CD4-positive, alpha-beta T cell treated with Interleukin-17A for 4 hours (primary cell): ENCODE results near the gene PLGRKT.
"Not testable (repeated sequence)": the region's sequence is repeated elsewhere in the genome, so short reads cannot be mapped to it uniquely, and the experiment has no call there.

Experiments
- DNase-seq: peaks from one replicate; pipeline ENCODE4 v3.0.0-alpha.2; 2020; ENCODE audit warnings: mixed read lengths

PLGRKT gene

DNA sequence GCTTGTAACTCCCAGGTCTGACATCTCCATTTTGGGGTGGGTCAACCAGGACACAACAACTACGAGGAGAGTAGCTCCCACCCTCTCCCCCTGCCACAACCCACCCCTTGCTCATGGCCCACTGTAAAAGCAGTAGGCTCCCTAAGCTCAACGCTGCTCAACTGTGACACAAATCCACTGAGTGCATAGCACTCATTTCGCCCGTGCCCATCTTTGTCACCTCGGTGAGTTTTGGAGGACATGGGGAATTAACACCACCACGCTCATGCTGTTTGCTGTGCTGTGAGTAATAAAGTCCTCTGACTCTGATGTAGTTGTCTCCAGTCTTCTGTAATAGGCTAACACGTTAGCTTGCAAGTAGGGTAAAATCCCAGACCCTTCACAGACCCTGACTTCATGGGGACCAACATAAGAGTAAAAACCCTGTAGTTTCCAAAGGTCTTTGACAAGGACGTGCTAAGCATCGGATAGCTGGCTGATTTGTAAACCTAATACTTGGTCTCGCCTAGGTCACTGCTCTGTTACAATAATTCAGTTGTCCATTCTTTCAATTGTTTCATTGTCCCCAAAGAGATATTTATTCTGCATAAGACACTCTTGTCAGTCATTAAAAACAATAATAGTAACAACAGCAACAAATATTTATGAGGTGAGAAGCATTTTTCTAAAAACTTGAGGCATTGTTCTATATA, 7.7 kb downstream of the PLGRKT start:
- DNase-seq = no peak

DNA sequence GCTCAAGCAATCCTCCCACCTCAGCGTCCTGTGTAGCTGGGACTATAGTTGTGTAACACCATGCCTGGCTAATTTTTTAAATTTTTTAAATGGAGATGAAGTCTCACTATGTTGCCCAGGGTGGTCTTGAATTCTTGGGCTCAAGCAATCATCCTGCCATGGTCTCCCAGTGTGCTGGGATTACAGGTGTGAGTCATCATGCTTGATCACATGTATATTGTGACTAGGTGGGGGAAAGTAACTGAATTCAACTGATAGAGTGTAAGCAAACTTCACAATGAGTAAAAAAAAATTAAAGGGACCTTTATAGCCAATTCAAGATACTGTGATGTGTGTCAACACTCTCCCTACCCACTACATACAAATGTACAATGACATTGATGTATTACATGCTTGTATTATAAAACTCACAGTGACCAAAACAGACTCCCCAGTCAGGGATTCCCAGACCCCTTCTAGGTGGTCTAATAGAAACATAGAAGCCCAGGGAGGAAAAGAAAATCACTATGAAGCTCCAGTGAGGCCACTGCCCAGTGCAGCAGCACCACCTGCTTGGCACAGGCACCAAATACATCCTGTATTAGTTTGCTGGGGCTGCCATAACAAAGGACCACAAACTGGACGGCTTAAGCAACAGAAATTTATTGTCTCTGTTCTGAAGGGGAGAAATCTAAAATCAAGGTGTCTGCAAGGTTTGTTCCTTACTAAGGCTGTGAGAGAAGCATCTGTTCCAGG, 8.8 kb downstream of the PLGRKT start:
- no peak for DNase-seq

DNA sequence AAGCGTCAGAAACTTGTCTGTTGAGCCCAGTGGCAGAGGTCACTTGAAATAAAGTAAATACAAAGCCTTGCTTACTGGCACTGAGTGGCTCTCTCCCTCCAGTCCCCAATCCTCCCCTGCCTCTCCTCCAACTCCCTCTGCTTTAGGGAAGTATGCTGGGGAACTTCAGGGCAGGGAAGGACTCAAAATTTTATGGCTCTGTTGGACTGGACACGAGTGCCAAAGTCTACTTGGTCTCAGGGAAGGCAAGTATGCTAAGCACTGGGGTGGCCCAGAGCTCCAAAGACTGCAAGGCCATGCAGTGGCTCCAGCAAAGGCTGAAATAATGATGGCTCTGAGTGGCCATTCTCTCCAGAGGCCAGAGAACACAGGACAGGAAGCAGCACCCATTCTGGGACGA, 9.6 kb downstream of the PLGRKT start:
- DNase-seq = no peak

DNA sequence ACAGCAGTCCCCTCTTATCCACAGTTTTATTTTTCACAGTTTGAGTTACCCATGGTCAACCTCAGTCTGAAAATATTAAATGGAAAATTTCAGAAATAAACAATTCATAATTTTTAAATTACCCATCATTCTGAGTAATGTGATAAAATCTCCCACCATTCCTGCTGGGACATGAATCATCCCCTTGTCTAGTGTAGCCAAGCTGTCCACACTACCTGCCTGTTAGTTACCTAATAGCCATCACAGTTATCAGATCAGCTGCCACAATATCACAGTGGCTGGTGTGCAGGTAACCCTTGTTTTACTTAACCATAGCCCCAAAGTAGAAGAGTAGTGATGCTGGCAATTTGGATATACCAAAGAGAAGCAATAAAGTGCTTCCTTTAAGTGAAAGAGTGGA, 10.7 kb downstream of the PLGRKT start:
- no peak for DNase-seq

DNA sequence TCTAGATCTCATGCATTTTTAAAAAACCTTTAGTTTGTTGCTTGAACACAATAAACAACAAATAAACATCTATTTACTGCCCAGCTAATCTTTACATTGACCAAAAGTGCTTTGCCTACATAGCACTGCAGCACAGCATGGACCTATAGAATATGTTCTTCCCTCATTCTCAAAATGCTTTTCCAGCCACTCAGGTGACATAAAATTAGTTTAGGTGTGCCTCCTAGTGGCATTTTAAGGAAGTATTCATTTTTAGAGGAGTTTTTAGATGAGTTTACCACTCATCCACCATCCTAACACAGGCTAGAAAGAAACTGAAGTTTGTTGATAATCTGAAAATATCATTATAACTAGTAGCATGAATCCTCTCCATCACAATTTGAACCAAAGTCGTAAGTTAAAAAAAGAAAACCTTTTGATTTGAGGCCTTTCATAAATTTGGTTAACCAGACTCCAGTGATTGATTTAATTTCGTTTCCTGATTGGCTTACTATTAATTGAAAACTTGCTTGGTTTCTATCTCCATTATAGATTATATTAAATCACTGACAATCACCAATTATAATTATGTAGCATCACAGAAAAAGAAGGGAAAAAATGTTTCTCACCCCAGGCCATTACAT, 12.6 kb downstream of the PLGRKT start:
- no peak for DNase-seq

DNA sequence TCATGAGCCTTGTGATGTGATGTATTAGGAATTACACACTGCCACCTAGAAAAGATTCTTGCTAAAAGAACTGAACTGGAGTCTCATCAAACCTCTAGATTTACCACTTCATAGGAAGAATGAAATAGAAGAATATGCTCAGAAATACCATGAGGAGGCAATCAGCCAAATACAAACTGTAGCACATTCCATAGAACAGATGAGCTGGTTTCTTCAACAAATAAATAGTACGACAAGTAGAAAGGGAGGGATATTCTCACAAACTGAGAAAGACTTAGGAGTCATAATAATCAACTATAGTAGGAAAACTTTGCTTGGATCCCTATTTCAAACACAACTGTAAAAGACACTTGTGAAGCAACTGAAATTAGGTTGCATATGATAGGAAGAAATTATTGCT, 15.4 kb downstream of the PLGRKT start:
- DNase-seq = no peak

DNA sequence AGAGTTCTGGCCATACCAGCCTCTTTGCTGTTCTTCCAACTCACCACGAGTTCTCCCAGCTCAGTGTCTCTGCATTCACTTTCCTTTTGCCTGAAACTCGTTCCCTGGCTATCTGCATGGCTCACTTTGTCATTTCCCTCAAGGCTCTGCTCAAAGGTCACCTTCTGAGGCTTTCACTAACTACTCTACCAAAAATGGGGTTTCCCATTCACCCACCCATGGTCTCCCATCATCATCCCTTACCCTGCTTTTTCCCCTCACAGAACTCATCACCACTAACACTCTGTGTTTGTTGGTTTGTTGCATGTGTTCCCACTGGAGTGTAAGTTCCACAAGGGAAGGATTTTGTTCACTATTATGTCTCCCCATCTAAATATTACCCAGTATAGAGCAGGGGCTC, 16.6 kb downstream of the PLGRKT start:
- DNase-seq = no peak

DNA sequence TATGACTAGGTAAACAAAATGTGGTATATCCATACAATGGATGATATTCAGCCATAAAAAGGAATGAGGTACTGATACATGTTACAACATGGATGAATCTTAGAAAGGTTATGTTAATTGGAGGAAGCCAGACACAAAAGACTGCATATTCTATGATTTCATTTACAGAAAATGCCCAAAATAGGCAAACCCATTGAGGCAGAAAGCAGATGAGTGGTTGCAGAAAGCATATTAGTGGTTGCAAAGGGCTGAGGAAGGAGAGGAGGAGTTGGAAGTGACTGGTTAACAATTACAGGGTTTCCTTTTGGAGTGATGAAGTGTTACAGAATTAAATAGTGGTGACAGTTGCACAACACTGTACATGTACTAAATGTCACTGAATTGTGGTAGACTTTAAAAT, 17.7 kb downstream of the PLGRKT start:
- no peak for DNase-seq

DNA sequence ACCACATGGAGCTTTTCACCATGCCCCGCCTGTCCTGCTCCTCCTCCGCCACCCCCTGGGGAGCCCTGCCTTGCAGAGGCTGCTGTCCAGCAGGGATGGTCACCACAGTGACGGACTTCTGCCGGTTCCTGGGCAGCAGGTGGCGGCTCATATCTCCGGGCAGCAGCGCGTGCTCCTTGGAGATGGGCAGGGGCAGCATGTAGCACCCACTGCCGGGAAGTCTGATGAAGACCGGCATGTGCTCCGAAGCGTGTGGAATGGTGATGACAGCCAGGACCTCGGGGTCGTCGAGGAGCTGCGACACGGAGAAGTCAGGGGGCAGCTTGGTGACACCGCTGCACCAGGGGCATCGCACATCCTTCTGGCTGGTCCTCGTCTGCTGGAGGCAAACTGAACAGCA, 19.2 kb downstream of the PLGRKT start:
- DNase-seq = no peak

DNA sequence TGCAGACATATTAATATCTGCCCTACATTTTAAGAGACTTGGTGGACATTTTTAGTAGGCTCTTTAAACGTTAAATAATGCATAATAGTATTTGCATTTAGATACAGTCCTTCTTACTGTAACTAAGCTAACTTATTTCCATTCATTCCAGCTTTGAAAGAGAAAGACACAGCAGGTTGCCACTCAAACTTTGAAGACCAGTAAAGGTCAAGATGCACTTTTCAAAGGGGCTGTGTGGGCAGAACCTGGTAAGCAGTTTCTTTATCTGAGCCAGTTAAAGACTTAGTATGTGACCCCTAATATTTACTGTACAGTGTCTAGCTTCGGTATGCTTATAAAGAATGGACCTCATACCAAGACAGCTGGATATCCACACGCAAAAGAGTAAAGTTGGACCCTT, 20.8 kb downstream of the PLGRKT start:
- no peak for DNase-seq

DNA sequence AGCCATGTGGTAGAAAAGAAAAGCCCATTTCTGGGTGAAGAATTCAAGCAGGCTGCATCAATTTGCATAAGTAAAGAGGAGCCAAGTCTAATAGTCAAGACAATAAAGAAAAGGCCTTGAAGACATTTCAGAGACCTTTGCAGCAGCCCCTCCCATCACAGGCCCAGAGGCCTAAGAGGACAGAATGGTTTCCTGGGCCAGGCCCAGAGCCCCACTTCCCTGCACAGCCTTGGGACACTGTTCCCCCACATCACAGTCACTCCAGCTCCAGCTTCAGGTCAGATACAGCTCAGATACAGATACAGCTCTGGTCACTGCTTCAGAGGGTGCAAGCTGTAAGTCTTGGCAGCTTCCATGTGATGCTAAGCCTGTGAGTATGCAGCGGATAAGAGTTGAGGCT, 29.1 kb downstream of the PLGRKT start:
- DNase-seq = no peak

DNA sequence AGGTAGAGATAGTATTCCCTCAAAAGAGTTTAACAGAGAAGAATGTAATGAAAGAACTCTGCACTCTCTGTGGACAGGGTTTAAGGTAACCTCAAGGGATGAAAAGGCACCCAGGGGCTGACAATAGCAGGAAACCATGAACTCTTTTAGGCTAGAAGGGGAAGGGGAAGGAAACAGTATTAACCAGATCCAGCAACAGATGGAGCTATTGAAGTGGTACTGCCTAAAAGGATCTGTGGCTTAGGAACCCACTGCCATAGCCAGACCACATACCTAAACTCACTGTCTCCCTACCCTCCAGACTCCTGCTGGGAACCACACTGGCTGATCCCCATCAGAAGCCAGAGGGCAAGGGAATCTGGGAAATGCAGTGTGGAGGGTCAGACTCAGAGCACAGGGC, 35.5 kb downstream of the PLGRKT start:
- no peak for DNase-seq

DNA sequence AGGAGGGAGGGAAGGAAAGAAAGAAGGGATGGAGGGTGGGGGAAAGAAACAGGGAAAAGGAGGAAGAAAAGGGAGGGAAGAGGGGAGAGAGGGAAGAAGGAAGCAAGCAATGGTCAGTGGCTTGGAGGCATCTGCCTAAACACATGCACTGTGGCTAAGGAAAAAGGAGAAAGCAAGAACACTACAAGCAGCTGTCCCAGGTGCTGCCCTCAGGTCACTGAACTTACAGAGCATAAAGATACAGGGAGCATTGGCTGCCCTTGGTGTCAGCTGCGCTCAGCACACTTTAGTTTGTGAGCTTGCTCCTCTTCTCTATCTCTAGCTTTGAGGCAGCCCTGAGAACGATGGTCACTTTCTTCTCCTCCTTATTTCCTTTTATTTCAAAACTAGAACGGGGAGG, 40.2 kb downstream of the PLGRKT start:
- DNase-seq = not testable (repeated sequence)

DNA sequence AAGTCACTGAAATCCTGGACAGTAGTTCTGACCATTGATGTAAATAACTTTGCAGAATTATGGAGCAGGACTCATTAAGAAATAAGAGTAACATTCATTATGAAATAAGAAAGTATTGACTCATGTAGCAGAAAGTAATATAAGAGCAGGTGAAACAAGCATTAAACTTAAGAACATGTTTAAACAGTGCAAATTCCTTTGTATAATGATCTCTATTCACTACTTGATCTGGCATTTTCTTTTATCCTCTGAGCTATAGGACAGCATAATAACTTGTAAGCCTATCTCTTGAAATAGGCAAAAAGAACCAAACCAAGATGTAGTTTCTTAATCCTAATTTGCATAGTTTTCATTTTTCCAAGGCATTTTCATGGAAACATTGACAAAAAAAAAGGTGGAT, 42.3 kb downstream of the PLGRKT start:
- DNase-seq = no peak

DNA sequence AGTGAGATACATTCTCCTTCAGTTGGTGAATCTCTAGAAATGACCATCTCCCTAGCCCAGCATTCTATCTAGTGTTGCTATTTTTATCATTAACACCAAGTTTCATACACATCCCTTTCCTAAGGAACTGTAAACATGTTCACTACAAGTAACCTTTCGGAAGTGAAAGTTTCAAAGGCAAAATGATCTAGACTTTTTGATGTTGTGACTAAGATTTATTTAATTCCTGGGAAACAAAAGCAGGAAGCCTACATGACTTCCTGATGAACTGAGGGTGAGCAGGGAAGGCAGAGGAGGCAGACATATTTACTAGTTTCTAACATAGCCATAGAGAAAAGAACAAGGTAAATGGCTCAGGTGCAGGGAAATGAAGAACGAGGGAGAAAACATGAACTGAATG, 43.7 kb downstream of the PLGRKT start:
- not testable (repeated sequence) for DNase-seq

DNA sequence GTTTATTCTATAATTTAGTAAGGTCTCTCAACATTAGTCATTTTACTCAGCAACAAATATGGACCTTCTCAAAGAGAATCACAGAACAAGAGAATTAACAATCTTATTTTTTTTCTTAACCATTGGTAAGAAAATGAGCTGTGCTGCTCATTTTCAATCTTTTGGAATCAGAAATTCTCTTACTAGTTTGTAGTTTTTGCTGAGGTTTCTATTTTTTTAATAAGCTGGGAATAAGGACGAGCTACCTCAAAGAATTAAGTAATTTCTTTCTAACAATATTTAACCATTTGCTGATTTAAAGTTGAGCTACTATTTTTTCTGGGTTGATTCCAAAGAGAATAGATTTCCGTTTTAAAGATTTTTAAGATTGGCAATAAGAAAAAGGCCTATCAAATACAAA, 44.2 kb downstream of the PLGRKT start:
- no peak for DNase-seq

DNA sequence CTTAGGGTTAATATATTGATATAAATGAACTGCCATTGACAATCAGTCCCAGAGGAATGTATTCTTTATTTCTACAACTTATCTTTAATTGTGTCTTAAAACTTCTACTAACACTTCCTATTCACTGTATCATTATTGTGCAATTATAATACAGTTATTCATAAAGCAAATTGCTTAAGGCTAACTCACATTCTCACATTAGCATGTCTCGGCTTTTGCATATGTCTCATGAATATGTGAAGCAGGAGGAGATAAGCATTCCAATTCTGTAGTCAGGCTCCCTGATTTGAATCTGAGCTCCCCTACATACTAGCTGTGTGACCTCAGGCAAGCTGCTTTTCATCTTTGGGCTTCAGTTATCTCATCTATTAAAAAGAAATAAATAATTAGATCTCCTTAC, 45.4 kb downstream of the PLGRKT start:
- DNase-seq = no peak

DNA sequence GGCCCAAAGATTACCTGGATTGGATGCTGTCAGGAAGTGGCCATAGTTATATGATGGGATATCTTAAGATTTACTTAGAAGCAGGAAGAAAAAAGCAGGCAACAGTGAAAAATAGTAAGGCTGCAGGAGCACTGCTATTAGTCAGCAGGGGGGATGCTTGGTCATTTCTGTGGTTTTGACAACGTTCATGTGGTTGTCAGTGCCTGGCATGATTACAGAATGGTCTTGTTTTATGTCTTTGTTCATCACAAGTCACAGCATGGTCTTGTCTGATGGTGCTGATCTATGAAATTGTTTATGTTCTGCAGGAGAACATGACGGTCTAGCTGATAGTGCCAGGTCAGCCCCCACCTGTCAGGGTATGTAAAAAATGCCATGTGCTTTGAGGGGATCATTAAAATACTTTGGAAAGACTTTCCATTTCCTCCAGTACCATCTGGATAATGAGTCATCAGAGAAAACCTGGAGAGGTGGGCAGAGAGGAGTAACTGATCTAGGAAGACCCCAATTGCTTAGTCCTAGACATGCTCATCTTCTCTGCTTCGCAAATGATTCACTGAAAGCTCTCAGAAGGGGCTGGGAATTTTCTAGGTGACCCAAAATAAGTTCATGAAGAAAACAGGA, 48.5 kb downstream of the PLGRKT start:
- no peak for DNase-seq

DNA sequence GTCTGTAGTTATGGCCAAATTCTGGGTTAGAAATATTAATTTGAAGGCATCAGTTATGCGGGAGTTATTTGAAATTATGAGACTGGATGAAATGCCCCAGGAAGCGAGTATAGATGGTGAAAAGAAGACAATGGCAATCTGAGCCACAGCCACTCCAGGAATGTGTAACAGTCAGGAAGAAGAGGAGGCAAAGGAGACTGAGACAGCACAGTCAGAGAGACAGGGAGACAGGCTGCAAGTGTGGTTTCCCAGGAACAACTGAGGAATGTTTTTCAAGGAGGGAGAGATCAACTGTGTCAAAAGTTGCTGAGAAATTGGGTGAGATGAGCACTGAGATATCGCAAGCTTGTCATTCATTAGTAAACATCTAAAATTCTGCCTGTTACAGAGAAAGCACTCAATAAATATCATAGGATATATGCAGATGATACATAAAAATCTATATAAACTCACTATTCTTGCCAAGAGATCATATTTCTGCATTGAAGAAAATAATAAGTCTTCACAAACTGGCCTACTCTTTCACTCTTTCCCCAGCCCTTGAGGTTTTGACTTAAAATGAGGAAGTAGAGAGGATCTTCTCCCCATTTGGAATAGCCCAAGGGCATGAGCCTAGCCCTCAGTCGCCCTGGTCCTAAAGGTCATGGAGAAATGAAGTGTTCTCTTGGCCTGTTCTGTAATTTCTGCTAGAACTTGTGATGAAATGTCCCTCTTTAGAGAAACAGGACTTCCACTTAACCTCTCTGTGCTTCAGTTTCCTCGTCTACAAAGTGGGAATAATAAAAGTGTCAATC, 49.5 kb downstream of the PLGRKT start:
- no peak for DNase-seq

DNA sequence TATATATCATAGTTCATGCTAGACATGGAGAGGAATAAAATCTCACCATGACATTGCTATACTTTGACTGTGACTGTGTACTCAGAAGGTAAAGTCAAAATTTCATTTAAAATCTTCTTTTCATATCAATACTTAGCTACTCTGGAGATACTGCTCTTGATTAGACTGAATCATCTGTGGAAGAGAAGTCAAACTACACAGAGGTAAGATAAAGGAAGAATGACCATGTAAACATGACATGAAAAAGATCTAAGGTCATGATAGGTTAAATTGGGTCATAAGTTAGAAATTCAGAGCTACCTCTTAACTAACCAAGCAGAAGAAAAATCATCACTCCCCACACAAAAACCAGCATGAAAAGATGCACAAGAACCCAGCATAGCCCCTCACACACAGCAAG, 53.3 kb downstream of the PLGRKT start:
- no peak for DNase-seq

DNA sequence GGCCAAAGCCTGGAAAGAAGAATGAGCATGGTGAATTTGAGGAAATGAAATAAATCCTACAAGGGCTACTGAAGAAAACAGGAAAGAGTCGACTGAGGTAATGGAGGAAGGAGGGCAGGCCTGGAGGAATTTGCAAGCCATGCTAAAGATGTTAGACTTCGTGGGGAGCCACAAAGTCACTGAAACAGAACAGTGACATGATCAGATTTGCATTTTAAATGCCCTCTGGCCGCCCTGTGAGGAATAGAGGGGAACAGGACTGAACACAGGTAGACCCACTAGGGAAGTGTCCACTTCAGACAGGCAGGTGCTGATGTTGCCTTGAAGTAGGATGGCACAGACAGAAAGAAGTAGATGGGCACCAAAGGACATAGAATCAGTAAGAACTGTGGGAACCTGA, 55.2 kb downstream of the PLGRKT start:
- DNase-seq = no peak

DNA sequence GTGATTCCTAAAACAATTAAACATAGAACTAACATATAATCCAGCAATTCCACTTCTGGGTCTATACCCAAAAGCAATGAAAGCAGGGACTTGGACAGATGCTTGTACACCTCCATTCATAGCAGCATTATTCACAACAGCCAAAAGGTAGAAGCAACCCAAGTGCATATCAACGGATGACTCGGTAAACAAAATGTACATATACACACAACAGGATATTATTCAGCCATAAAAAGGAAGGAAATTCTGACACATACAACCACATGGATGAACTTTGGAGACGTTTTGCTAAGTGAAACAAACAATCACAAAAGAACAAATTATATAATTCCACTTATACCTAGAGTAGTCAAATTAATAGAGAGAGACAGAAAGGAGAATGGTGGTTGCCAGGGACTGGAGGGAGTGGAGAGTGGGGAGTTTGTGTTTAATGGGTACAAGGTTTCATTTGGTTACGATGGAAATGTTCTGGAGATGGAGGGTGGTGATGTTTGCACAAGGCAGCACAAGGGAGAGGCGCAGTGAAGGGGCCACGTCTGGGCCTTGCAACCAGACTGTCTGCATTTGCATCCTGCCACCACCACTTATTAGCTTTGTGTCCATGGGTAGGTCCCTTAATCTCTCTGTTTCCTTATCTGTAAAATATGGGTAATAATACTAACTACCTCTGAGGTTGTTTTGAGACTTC, 61.8 kb downstream of the PLGRKT start:
- peak; percentile 19 for DNase-seq
